Thyroid gland (tissue), 4 donors: ENCODE results near the gene ZNRF1.

Experiments used
- POLR2A ChIP-seq, 2 donors: fragments of 450-650 bp; IDR thresholded peaks; one replicate each; pipeline ENCODE4 v1.6.1; 2017; ENCODE audit warnings: antibody characterized with exemption in 2 of 2, mild to moderate bottlenecking in 2 of 2, moderate library complexity in 1 of 2
- TF ChIP-seq, protein P1 (sequence below), 6 experiments: fragments of 200-600 bp in 3 of 6; fragments of 450-650 bp in 3 of 6; sonication (generic) in 3 of 6; IDR thresholded peaks; one replicate each; pipeline ENCODE4 v1.5.1; 2016 to 2019; ENCODE audit warnings: antibody characterized with exemption in 6 of 6, mild to moderate bottlenecking in 2 of 6, inconsistent platforms in 1 of 6, moderate library complexity in 1 of 6

DNA sequence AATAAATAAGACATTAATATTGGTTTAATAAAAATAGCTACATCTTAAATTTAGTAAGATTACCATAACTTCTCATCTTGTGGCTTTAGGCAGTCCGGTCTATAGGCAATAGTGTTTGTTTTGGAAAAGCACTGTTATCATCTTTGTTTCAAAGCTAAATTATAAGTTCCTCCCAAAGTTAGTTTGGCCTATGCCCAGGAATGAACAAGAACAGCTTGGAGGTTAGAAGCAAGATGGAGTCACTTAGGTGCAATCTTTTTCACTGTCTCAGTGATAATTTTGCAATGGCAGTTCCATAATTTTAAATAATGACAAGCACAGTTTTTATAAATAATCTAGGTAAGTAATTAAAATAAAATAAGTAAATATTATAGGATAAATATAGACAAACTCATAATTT lies 123.8 kb downstream of the ZNRF1 start:
- TF ChIP-seq, protein P1, sequence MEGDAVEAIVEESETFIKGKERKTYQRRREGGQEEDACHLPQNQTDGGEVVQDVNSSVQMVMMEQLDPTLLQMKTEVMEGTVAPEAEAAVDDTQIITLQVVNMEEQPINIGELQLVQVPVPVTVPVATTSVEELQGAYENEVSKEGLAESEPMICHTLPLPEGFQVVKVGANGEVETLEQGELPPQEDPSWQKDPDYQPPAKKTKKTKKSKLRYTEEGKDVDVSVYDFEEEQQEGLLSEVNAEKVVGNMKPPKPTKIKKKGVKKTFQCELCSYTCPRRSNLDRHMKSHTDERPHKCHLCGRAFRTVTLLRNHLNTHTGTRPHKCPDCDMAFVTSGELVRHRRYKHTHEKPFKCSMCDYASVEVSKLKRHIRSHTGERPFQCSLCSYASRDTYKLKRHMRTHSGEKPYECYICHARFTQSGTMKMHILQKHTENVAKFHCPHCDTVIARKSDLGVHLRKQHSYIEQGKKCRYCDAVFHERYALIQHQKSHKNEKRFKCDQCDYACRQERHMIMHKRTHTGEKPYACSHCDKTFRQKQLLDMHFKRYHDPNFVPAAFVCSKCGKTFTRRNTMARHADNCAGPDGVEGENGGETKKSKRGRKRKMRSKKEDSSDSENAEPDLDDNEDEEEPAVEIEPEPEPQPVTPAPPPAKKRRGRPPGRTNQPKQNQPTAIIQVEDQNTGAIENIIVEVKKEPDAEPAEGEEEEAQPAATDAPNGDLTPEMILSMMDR (IDR thresholded peaks at IDR 0.05): no peak
- TF ChIP-seq POLR2A (IDR thresholded peaks at IDR 0.05): no peak
